Measurements from ENCODE around the gene HOXC12. TPM values are rescaled to one million over a fixed set of nuclear protein-coding genes. Genes with fewer than 3 reads are reported as not detected.

HOXC12 gene
- total RNA-seq, 1 donor from 2014 or later: not detected

- intact Hi-C loops (cut with DNase I): no loop called here
- peaks cover 11% of the 10 kb centered on the region for H3K4me1 ChIP-seq
- H3K27me3 ChIP-seq: peaks cover 96% of the 10 kb centered on the region
- no peak for DNase-seq
- H3K4me3 ChIP-seq: no peak overlapping the region
- H3K9me3 ChIP-seq: no peaks in the 10 kb centered on the region
- TF ChIP-seq, protein P1, sequence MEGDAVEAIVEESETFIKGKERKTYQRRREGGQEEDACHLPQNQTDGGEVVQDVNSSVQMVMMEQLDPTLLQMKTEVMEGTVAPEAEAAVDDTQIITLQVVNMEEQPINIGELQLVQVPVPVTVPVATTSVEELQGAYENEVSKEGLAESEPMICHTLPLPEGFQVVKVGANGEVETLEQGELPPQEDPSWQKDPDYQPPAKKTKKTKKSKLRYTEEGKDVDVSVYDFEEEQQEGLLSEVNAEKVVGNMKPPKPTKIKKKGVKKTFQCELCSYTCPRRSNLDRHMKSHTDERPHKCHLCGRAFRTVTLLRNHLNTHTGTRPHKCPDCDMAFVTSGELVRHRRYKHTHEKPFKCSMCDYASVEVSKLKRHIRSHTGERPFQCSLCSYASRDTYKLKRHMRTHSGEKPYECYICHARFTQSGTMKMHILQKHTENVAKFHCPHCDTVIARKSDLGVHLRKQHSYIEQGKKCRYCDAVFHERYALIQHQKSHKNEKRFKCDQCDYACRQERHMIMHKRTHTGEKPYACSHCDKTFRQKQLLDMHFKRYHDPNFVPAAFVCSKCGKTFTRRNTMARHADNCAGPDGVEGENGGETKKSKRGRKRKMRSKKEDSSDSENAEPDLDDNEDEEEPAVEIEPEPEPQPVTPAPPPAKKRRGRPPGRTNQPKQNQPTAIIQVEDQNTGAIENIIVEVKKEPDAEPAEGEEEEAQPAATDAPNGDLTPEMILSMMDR (IDR thresholded peaks at IDR 0.05): no peak
- H3K27ac ChIP-seq: no peak overlapping the region
- no peaks in the 10 kb centered on the region for H3K36me3 ChIP-seq
- no peak for ATAC-seq
These were observed 46.8 kb downstream of the HOXC12 start for GRCh38 chr12:54001283-54002187.

GRCh38 chr12:54002278-54002914, 47.7 kb downstream of the HOXC12 start:
- H3K4me3 ChIP-seq: no peak overlapping the region
- peaks cover 96% of the 10 kb centered on the region for H3K27me3 ChIP-seq

GRCh38 chr12:54002915-54003389, 48.2 kb downstream of the HOXC12 start:
- Histone ChIP-seq H3K27me3 (peaks cover 96% of the 10 kb centered on the region), H3K36me3 (no peaks in the 10 kb centered on the region), H3K9me3 (no peaks in the 10 kb centered on the region), H3K4me3 (no peak overlapping the region), H3K27ac (no peak overlapping the region), H3K4me1 (peaks cover 13% of the 10 kb centered on the region)
- TF ChIP-seq, protein P1 (IDR thresholded peaks at IDR 0.05): no peak
- DNase-seq: no peak
- no peak for ATAC-seq
- intact Hi-C loops (cut with DNase I): no loop called here

More at GRCh38 chr12:54002278-54002914, 47.7 kb downstream of the HOXC12 start:
- peaks cover 13% of the 10 kb centered on the region for H3K4me1 ChIP-seq
- DNase-seq (no peak), ATAC-seq (no peak)
- intact Hi-C loops (cut with DNase I): no loop called here
- H3K36me3 ChIP-seq: no peaks in the 10 kb centered on the region
- TF ChIP-seq, protein P1 (IDR thresholded peaks at IDR 0.05): no peak
- no peak overlapping the region for H3K27ac ChIP-seq
- no peaks in the 10 kb centered on the region for H3K9me3 ChIP-seq

- TF ChIP-seq, protein P1 (IDR thresholded peaks at IDR 0.05): no peak
- no peak for DNase-seq
- H3K27ac ChIP-seq: no peak overlapping the region
These were observed 48.9 kb downstream of the HOXC12 start for GRCh38 chr12:54003625-54004024.

GRCh38 chr12:54004063-54004840, 49.5 kb downstream of the HOXC12 start:
- H3K4me3 ChIP-seq: no peak overlapping the region
- no peak for ATAC-seq
- DNase-seq: no peak
- no peaks in the 10 kb centered on the region for H3K9me3 ChIP-seq
- no peaks in the 10 kb centered on the region for H3K36me3 ChIP-seq
- TF ChIP-seq, protein P1 (IDR thresholded peaks at IDR 0.05): no peak
- H3K4me1 ChIP-seq: peaks cover 15% of the 10 kb centered on the region
- peaks cover 91% of the 10 kb centered on the region for H3K27me3 ChIP-seq
- no peak overlapping the region for H3K27ac ChIP-seq
- intact Hi-C loops (cut with DNase I): no loop called here

More at GRCh38 chr12:54003625-54004024, 48.9 kb downstream of the HOXC12 start:
- Histone ChIP-seq H3K36me3 (no peaks in the 10 kb centered on the region), H3K4me3 (no peak overlapping the region), H3K27me3 (peaks cover 95% of the 10 kb centered on the region), H3K4me1 (peaks cover 13% of the 10 kb centered on the region), H3K9me3 (no peaks in the 10 kb centered on the region)
- intact Hi-C loops (cut with DNase I): no loop called here
- ATAC-seq: no peak
